HepG2 (cell line): Measurements from ENCODE around the gene ATF3. TPM values are rescaled to one million over a fixed set of nuclear protein-coding genes. Genes with fewer than 3 reads are reported as not detected.

Source experiments
- ARID4A ChIP-seq: sonication (generic); formaldehyde crosslinking; IDR thresholded peaks from 2 replicates; pipeline ENCODE4 v1.5.0; 2020; ENCODE audit warnings: mild to moderate bottlenecking, missing genetic modification reagents, borderline replicate concordance
- ATF1 ChIP-seq: IDR thresholded peaks from 2 replicates; pipeline ENCODE4 v1.6.1; 2016; ENCODE audit warnings: mild to moderate bottlenecking, control low read depth
- HINFP ChIP-seq: sonication (generic); formaldehyde crosslinking; IDR thresholded peaks from 2 replicates; pipeline ENCODE4 v1.4.0; 2020; ENCODE audit warnings: low read depth, mild to moderate bottlenecking, missing genetic modification reagents
- LCORL ChIP-seq, 2 experiments: fragments of 450-650 bp in 1 of 2; sonication (generic) in 1 of 2; formaldehyde crosslinking in 1 of 2; IDR thresholded peaks; 2 replicates each; pipeline versions ENCODE4 v1.5.0 to v1.6.1; 2017 to 2020; ENCODE audit warnings: antibody characterized with exemption in 1 of 2, missing genetic modification reagents in 1 of 2
- MAFK ChIP-seq, 2 experiments: IDR thresholded peaks in 1 of 2; conservative IDR thresholded peaks in 1 of 2; 2 replicates each; pipeline ENCODE4 v1.6.1; 2011; ENCODE audit warnings: improper control_type of control experiment in 2 of 2, low read length in 2 of 2
- NFKB2 ChIP-seq: sonication (generic); formaldehyde crosslinking; IDR thresholded peaks from 2 replicates; pipeline ENCODE4 v1.4.0; 2020; ENCODE audit warnings: missing genetic modification reagents, borderline replicate concordance
- ONECUT2 ChIP-seq: sonication (generic); formaldehyde crosslinking; IDR thresholded peaks from 2 replicates; pipeline ENCODE4 v1.4.0; 2020; ENCODE audit warnings: missing genetic modification reagents
- SMYD3 ChIP-seq: sonication (generic); formaldehyde crosslinking; IDR thresholded peaks from 2 replicates; pipeline ENCODE4 v1.8.1; 2023; ENCODE audit warnings: mild to moderate bottlenecking, missing genetic modification reagents
- SRSF9 ChIP-seq: fragments of 200-400 bp; formaldehyde crosslinking; IDR thresholded peaks from 2 replicates; pipeline ENCODE4 v1.6.1; 2018; ENCODE audit warnings: borderline replicate concordance, mild to moderate bottlenecking, low read depth, low read length; ENCODE audit not compliant: insufficient read depth, poor library complexity, severe bottlenecking
- ZNF142 ChIP-seq: sonication (generic); formaldehyde crosslinking; IDR thresholded peaks from 2 replicates; pipeline ENCODE4 v1.4.0; 2020; ENCODE audit warnings: missing genetic modification reagents
- ZNF616 ChIP-seq: sonication (generic); formaldehyde crosslinking; IDR thresholded peaks from 2 replicates; pipeline ENCODE4 v1.5.0; 2020; ENCODE audit warnings: low read depth, mild to moderate bottlenecking, missing genetic modification reagents
- ZNF777 ChIP-seq: sonication (generic); formaldehyde crosslinking; IDR thresholded peaks from 2 replicates; pipeline ENCODE4 v1.4.0; 2020; ENCODE audit warnings: missing genetic modification reagents
- polyA plus RNA-seq, 8 experiments: library from polyadenylated mRNA; depleted of rRNA in 3 of 8; stranded (reverse) in 7 of 8; unstranded in 1 of 8; fragments of >200 nt; fragmentation: Illumina TruSeq in 4 of 8; extraction: Trizol in 4 of 8; gene quantifications; 2 replicates each; pipeline versions ENCODE4 v1.2.1 to v1.2.3, GENCODE V29; 2011 to 2016; ENCODE audit warnings: low read depth in 4 of 8, missing spikeins in 1 of 8, mixed read lengths in 1 of 8; ENCODE audit not compliant: insufficient read depth in 1 of 8
- total RNA-seq, 5 experiments: library from RNA; depleted of rRNA; stranded (reverse); fragments of >200 nt; fragmentation: Illumina TruSeq; extraction: Trizol; gene quantifications; 2 replicates each; pipeline ENCODE4 v1.2.3, GENCODE V29; 2016; ENCODE audit warnings: low read depth in 1 of 5

ATF3 gene
- total and polyA plus RNA-seq, 2 of the 13 experiments (the other 11 are each of a cell fraction or from before 2014, with no cell fraction given) = 5.0 to 13.0 TPM

- no peak for TF ChIP-seq ZNF616 (CRISPR knock-in tag)
- TF ChIP-seq LCORL (IDR thresholded peaks at IDR 0.05) = no peak
- TF ChIP-seq LCORL (CRISPR knock-in tag; IDR thresholded peaks at IDR 0.05) = peak; percentile 72
- TF ChIP-seq HINFP (CRISPR knock-in tag) = peak; percentile 48; the same call in 1 of the 2 replicates
- TF ChIP-seq ARID4A (CRISPR knock-in tag) = peak; percentile 53; the same call in 1 of the 2 replicates
- TF ChIP-seq ZNF777 (CRISPR knock-in tag) = peak; percentile 86
- no peak for TF ChIP-seq SMYD3 (CRISPR knock-in tag)
- no peak for TF ChIP-seq ATF1 (CRISPR knock-in tag)
- no peak for TF ChIP-seq ONECUT2
- TF ChIP-seq MAFK (conservative IDR thresholded peaks at IDR 0.05 in 1 of 2, IDR thresholded peaks at IDR 0.05 in 1 of 2; ENCODE audit: low read length in 2 of 2) = no peak
- TF ChIP-seq NFKB2 (CRISPR knock-in tag) = peak; percentile 82; the same call in 1 of the 2 replicates
- TF ChIP-seq ZNF142 (CRISPR knock-in tag) = no peak
- TF ChIP-seq SRSF9 = no peak
Measured at GRCh38 chr1:212665241-212666115, 56.9 kb downstream of the ATF3 start (continued).
